IMR-90 (cell line): ENCODE measurements around the gene VPS37B. TPM values are rescaled to one million over a fixed set of nuclear protein-coding genes. Genes with fewer than 3 reads are reported as not detected.

Source experiments
- ATAC-seq: fragments of 200-7000 bp; cut with Tn5 transposase; 2 replicates; pipeline ENCODE4 v1.9.1; 2020; ENCODE audit warnings: low read depth, mild to moderate bottlenecking, moderate library complexity
- BruUV-seq: library from RNA; stranded (reverse); fragments of 400-500 nt; replicated peaks from 2 replicates; lab custom pipeline; 2021; lab: Mats Ljungman, UMichigan
- CTCF ChIA-PET: fragments of 300-600 bp; formaldehyde crosslinking; extraction: SDS; loops from one replicate; lab custom pipeline; 2021; ENCODE audit warnings: antibody characterized with exemption; lab: Yijun Ruan, JAX
- POLR2A ChIA-PET: fragments of 300-600 bp; sonication (Branson Sonifier 250); formaldehyde crosslinking; loops from one replicate; lab custom pipeline; 2022; ENCODE audit warnings: antibody characterized with exemption; ENCODE audit not compliant: unreplicated experiment; lab: Charles Lee
- DNase-seq: peaks from one replicate; pipeline ENCODE4 v3.0.0; 2013
- H2AFZ ChIP-seq: replicated peaks from 2 replicates; pipeline ENCODE3; 2013; ENCODE audit warnings: low read length, mild to moderate bottlenecking; ENCODE audit not compliant: poor library complexity
- H2AK5ac ChIP-seq: 2 replicates; pipeline ENCODE4 v1.6.1; 2013; ENCODE audit warnings: low read depth, low read length, inconsistent platforms
- H2AK9ac ChIP-seq: replicated peaks from 2 replicates; pipeline ENCODE3; 2013; ENCODE audit warnings: mild to moderate bottlenecking, low read depth, low read length, moderate library complexity; ENCODE audit not compliant: poor library complexity
- H2BK120ac ChIP-seq: 2 replicates; pipeline ENCODE4 v1.6.1; 2013; ENCODE audit warnings: low read depth, low read length, inconsistent platforms
- H2BK15ac ChIP-seq: 3 replicates; pipeline ENCODE4 v1.6.1; 2013; ENCODE audit warnings: low read depth, low read length, inconsistent platforms
- H2BK20ac ChIP-seq: 2 replicates; pipeline ENCODE4 v1.6.1; 2013; ENCODE audit warnings: low read depth, mild to moderate bottlenecking, inconsistent platforms, low read length, moderate library complexity
- H2BK5ac ChIP-seq: 2 replicates; pipeline ENCODE4 v1.6.1; 2013; ENCODE audit warnings: mild to moderate bottlenecking, low read depth, low read length, inconsistent platforms; ENCODE audit not compliant: poor library complexity, severe bottlenecking
- H3K14ac ChIP-seq: replicated peaks from 2 replicates; pipeline ENCODE4 v1.6.1; 2013; ENCODE audit warnings: low read depth, low read length, inconsistent platforms
- H3K18ac ChIP-seq: 2 replicates; pipeline ENCODE4 v1.6.1; 2013; ENCODE audit warnings: low read depth, low read length, control low read depth
- H3K23ac ChIP-seq: 2 replicates; pipeline ENCODE4 v1.6.1; 2013; ENCODE audit warnings: low read depth, low read length, inconsistent platforms
- H3K27ac ChIP-seq: 2 replicates; pipeline ENCODE4 v1.5.1; 2013; ENCODE audit warnings: mild to moderate bottlenecking, control low read depth, low read length; ENCODE audit not compliant: insufficient read depth
- H3K27me3 ChIP-seq: 2 replicates; pipeline ENCODE4 v1.6.1; 2013; ENCODE audit warnings: low read length; ENCODE audit not compliant: control insufficient read depth, insufficient read depth
- H3K36me3 ChIP-seq: 2 replicates; pipeline ENCODE4 v1.6.1; 2013; ENCODE audit warnings: low read length, mixed read lengths; ENCODE audit not compliant: control insufficient read depth, insufficient read depth
- H3K4ac ChIP-seq: 2 replicates; pipeline ENCODE4 v1.6.1; 2013; ENCODE audit warnings: low read depth, low read length, inconsistent platforms
- H3K4me1 ChIP-seq: 2 replicates; pipeline ENCODE4 v1.6.1; 2013; ENCODE audit warnings: low read length, mixed read lengths; ENCODE audit not compliant: control insufficient read depth, insufficient read depth
- H3K4me2 ChIP-seq: 2 replicates; pipeline ENCODE4 v1.6.1; 2013; ENCODE audit warnings: low read depth, mild to moderate bottlenecking, control low read depth, low read length, moderate library complexity
- H3K4me3 ChIP-seq: 2 replicates; pipeline ENCODE4 v1.5.1; 2013; ENCODE audit warnings: low read depth, mild to moderate bottlenecking, control low read depth, low read length, moderate library complexity; ENCODE audit not compliant: insufficient read depth
- H3K56ac ChIP-seq: 2 replicates; pipeline ENCODE4 v1.6.1; 2013; ENCODE audit warnings: low read length, inconsistent platforms; ENCODE audit not compliant: insufficient read depth; ENCODE audit errors: extremely low read depth
- H3K79me1 ChIP-seq, 2 experiments: 2 replicates each; pipeline ENCODE4 v1.6.1; 2013; ENCODE audit warnings: low read length in 2 of 2, inconsistent platforms in 1 of 2, low read depth in 1 of 2
- H3K9ac ChIP-seq: 2 replicates; pipeline ENCODE4 v1.6.1; 2013; ENCODE audit warnings: low read depth, low read length, control low read depth
- H3K9me1 ChIP-seq: 2 replicates; pipeline ENCODE4 v1.6.1; 2013; ENCODE audit warnings: low read length, inconsistent platforms; ENCODE audit not compliant: insufficient read depth
- H3K9me3 ChIP-seq: 2 replicates; pipeline ENCODE4 v1.6.1; 2013; ENCODE audit warnings: low read length; ENCODE audit not compliant: control insufficient read depth, insufficient read depth
- H4K20me1 ChIP-seq: 2 replicates; pipeline ENCODE4 v1.6.1; 2013; ENCODE audit warnings: low read length, inconsistent platforms; ENCODE audit not compliant: insufficient read depth
- H4K5ac ChIP-seq: 2 replicates; pipeline ENCODE4 v1.6.1; 2013; ENCODE audit warnings: mild to moderate bottlenecking, low read depth, low read length, control low read depth
- H4K8ac ChIP-seq, 2 experiments: 2 replicates each; pipeline ENCODE4 v1.6.1; 2013; ENCODE audit warnings: low read depth in 2 of 2, low read length in 2 of 2, control low read depth in 1 of 2, inconsistent platforms in 1 of 2
- H4K91ac ChIP-seq: 2 replicates; pipeline ENCODE4 v1.6.1; 2013; ENCODE audit warnings: low read depth, low read length, inconsistent platforms; ENCODE audit not compliant: insufficient read depth
- BHLHE40 ChIP-seq: fragments of 150-350 bp; IDR thresholded peaks from 2 replicates; pipeline ENCODE4 v1.6.1; 2016; ENCODE audit warnings: mild to moderate bottlenecking, low read depth, low read length
- CEBPB ChIP-seq: IDR thresholded peaks from 2 replicates; pipeline ENCODE4 v1.6.1; 2012; ENCODE audit warnings: low read depth, low read length, improper control_type of control experiment
- CHD1 ChIP-seq: IDR thresholded peaks from 2 replicates; pipeline ENCODE4 v1.6.1; 2012; ENCODE audit warnings: low read depth, low read length, improper control_type of control experiment
- CTCF ChIP-seq: conservative IDR thresholded peaks from 2 replicates; pipeline ENCODE4 v1.5.1; 2012; ENCODE audit warnings: mild to moderate bottlenecking, low read depth, low read length, improper control_type of control experiment
- ELK1 ChIP-seq: fragments of 150-350 bp; IDR thresholded peaks from 2 replicates; pipeline ENCODE4 v1.6.1; 2016; ENCODE audit warnings: low read depth, mild to moderate bottlenecking, low read length, moderate library complexity, borderline replicate concordance
- FOS ChIP-seq: fragments of 150-350 bp; IDR thresholded peaks from 2 replicates; pipeline ENCODE4 v1.6.1; 2016; ENCODE audit warnings: low read depth, low read length
- MAFK ChIP-seq: IDR thresholded peaks from 2 replicates; pipeline ENCODE4 v1.6.1; 2012; ENCODE audit warnings: low read depth, low read length, improper control_type of control experiment
- MAZ ChIP-seq: IDR thresholded peaks from 2 replicates; pipeline ENCODE4 v1.6.1; 2012; ENCODE audit warnings: low read depth, mild to moderate bottlenecking, low read length, improper control_type of control experiment, moderate library complexity, borderline replicate concordance
- MXI1 ChIP-seq: IDR thresholded peaks from 2 replicates; pipeline ENCODE4 v1.6.1; 2012; ENCODE audit warnings: low read depth, mild to moderate bottlenecking, low read length, moderate library complexity, borderline replicate concordance
- NFE2L2 ChIP-seq: fragments of 150-350 bp; IDR thresholded peaks from 2 replicates; pipeline ENCODE4 v1.6.1; 2016; ENCODE audit warnings: low read depth, mild to moderate bottlenecking, low read length
- POLR2A ChIP-seq: IDR thresholded peaks from 2 replicates; pipeline ENCODE4 v1.6.1; 2012; ENCODE audit warnings: mild to moderate bottlenecking, low read depth, low read length
- RAD21 ChIP-seq: IDR thresholded peaks from 2 replicates; pipeline ENCODE4 v1.6.1; 2012; ENCODE audit warnings: low read length, improper control_type of control experiment
- RCOR1 ChIP-seq: IDR thresholded peaks from 2 replicates; pipeline ENCODE4 v1.6.1; 2012; ENCODE audit warnings: mild to moderate bottlenecking, low read length, improper control_type of control experiment; ENCODE audit not compliant: insufficient replicate concordance
- RFX5 ChIP-seq: IDR thresholded peaks from 2 replicates; pipeline ENCODE4 v1.8.0; 2012; ENCODE audit warnings: low read depth, mild to moderate bottlenecking, low read length, moderate library complexity
- SMC3 ChIP-seq: fragments of 150-350 bp; IDR thresholded peaks from 2 replicates; pipeline ENCODE4 v1.6.1; 2016; ENCODE audit warnings: low read depth, mild to moderate bottlenecking, antibody characterized with exemption, low read length, moderate library complexity
- WGBS, 2 experiments: methylation state at CpG; one replicate each; pipeline versions ENCODE4 v1.1.5 to v1.1.7; 2013; ENCODE audit warnings: missing lambda C conversion rate in 2 of 2; ENCODE audit not compliant: insufficient read length in 1 of 2; ENCODE audit errors: extremely low coverage in 2 of 2; 5-methylcytosine and 5-hydroxymethylcytosine counted together
- dilution Hi-C: fragments of 300-500 bp; cut with HindIII; formaldehyde crosslinking; loops from one replicate; pipeline ENCODE4 v1.14.3; 2018; ENCODE audit warnings: low sequenced_read_pairs; ENCODE audit not compliant: unreplicated experiment
- in situ Hi-C: fragments of 300-500 bp; cut with MboI; formaldehyde crosslinking; loops from 3 replicates; pipeline ENCODE4 v1.14.3; 2019; ENCODE audit warnings: low sequenced_read_pairs, inconsistent platforms, mixed read lengths
- intact Hi-C: fragments of 100-400 bp; cut with micrococcal nuclease; formaldehyde crosslinking; loops from 2 replicates; pipeline ENCODE4 v1.10.0; 2022
- polyA plus RNA-seq, 3 experiments: library from polyadenylated mRNA; depleted of rRNA; stranded (reverse); fragments of >200 nt; gene quantifications; 2 replicates each; pipeline ENCODE4 v1.2.3, GENCODE V29; 2012; ENCODE audit warnings: low replicate concordance in 1 of 3
- total RNA-seq: library from RNA; depleted of rRNA; stranded (reverse); fragments of >200 nt; gene quantifications from 2 replicates; pipeline ENCODE4 v1.2.3, GENCODE V29; 2012
- TF ChIP-seq, protein P1 (sequence below): fragments of 150-350 bp; IDR thresholded peaks from 2 replicates; pipeline ENCODE4 v1.6.1; 2017; ENCODE audit warnings: mild to moderate bottlenecking, antibody characterized with exemption, low read length, low read depth

Gene VPS37B
- total and polyA plus RNA-seq, 2 of the 4 experiments (the other 2 are of a cell fraction) = 8.6 to 25.7 TPM

- Histone ChIP-seq H2BK120ac (no peak overlapping the region), H2BK15ac (no peak overlapping the region), H3K23ac (no peak overlapping the region), H4K8ac (no peak overlapping the region), H4K5ac (no peak overlapping the region), H3K9ac (no peak overlapping the region), H3K27ac (no peak overlapping the region), H2AK9ac (no peak overlapping the region), H3K4ac (no peak overlapping the region), H3K36me3 (no peaks in the 10 kb centered on the region), H3K56ac (no peak overlapping the region), H3K4me3 (no peak overlapping the region), H3K79me1 (no peaks in the 10 kb centered on the region), H2BK20ac (no peak overlapping the region), H4K20me1 (no peaks in the 10 kb centered on the region), H4K91ac (no peak overlapping the region), H3K18ac (no peak overlapping the region), H3K9me3 (no peaks in the 10 kb centered on the region), H2AFZ (no peak overlapping the region), H3K4me2 (no peak overlapping the region), H2AK5ac (no peak overlapping the region), H3K14ac (no peak overlapping the region), H3K4me1 (no peaks in the 10 kb centered on the region), H2BK5ac (no peak overlapping the region), H3K9me1 (no peaks in the 10 kb centered on the region), H3K27me3 (peaks cover 1% of the 10 kb centered on the region; the same call in 1 of the 2 replicates)
- no TSS peak for BruUV-seq
- ATAC-seq (no peak), DNase-seq (no peak)
- in situ Hi-C loops = no loop called here
- TF ChIP-seq MAFK = no peak
- TF ChIP-seq NFE2L2 = no peak
- TF ChIP-seq RFX5 = no peak
- no peak for TF ChIP-seq BHLHE40
- no peak for TF ChIP-seq FOS
- no peak for TF ChIP-seq ELK1
- TF ChIP-seq CTCF = no peak
- TF ChIP-seq RCOR1 = no peak
- TF ChIP-seq RAD21 = no peak
- TF ChIP-seq MXI1 = no peak
- no peak for TF ChIP-seq POLR2A
- TF ChIP-seq, protein P1, sequence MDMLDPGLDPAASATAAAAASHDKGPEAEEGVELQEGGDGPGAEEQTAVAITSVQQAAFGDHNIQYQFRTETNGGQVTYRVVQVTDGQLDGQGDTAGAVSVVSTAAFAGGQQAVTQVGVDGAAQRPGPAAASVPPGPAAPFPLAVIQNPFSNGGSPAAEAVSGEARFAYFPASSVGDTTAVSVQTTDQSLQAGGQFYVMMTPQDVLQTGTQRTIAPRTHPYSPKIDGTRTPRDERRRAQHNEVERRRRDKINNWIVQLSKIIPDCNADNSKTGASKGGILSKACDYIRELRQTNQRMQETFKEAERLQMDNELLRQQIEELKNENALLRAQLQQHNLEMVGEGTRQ = no peak
- no peak for TF ChIP-seq CEBPB
- no peak for TF ChIP-seq CHD1
- TF ChIP-seq SMC3 = no peak
- TF ChIP-seq MAZ = no peak
- intact Hi-C loops = no loop called here
- 93% methylated on average over 3 of the region's 11 CpGs; no CpG with 5 or more reads in 1 of the 2 experiments for WGBS, 2 experiments
- dilution Hi-C loops = no loop called here
- ChIA-PET CTCF (no interaction called here), POLR2A (no interaction called here)
Measured at GRCh38 chr12:122823429-122823828, 72.5 kb downstream of the VPS37B start.
